Natural killer cell (primary cell): ENCODE measurements around the gene ACVR1. TPM values are rescaled to one million over a fixed set of nuclear protein-coding genes. Genes with fewer than 3 reads are reported as not detected.
"Not testable (repeated sequence)": the region's sequence is repeated elsewhere in the genome, so short reads cannot be mapped to it uniquely, and the experiment has no call there.

Experiments used
- ATAC-seq, 3 donors: fragments of 150-1000 bp in 2 of 3; fragments of 200-7000 bp in 1 of 3; cut with Tn5 transposase; 1 replicate in 1 of 3; 2 replicates in 2 of 3; pipeline ENCODE4 v1.10.0; 2021; ENCODE audit warnings: mild to moderate bottlenecking in 2 of 3, moderate library complexity in 2 of 3
- DNase-seq, 2 donors: peaks; one replicate each; pipeline versions ENCODE4 v3.0.0 to v3.0.0-alpha.2; 2013 to 2021; ENCODE audit warnings: mixed read lengths in 1 of 2
- H3K27ac ChIP-seq: one replicate; pipeline ENCODE4 v1.5.1; 2013; ENCODE audit warnings: mild to moderate bottlenecking, low read length
- H3K27me3 ChIP-seq: one replicate; pipeline ENCODE4 v1.6.1; 2013; ENCODE audit warnings: low read length; ENCODE audit not compliant: control insufficient read depth, insufficient read depth
- H3K36me3 ChIP-seq: one replicate; pipeline ENCODE4 v1.6.1; 2013; ENCODE audit warnings: low read length; ENCODE audit not compliant: control insufficient read depth, insufficient read depth
- H3K4me1 ChIP-seq: one replicate; pipeline ENCODE4 v1.6.1; 2013; ENCODE audit warnings: low read length; ENCODE audit not compliant: control insufficient read depth, insufficient read depth
- H3K4me3 ChIP-seq: one replicate; pipeline ENCODE4 v1.5.1; 2013; ENCODE audit warnings: low read length
- H3K9me3 ChIP-seq: one replicate; pipeline ENCODE4 v1.6.1; 2013; ENCODE audit warnings: low read length; ENCODE audit not compliant: control insufficient read depth, insufficient read depth
- H3K27ac Mint-ChIP-seq, 2 donors: one replicate each; pipeline ENCODE4 v1.8.0; 2022; ENCODE audit warnings: mild to moderate bottlenecking in 2 of 2, mixed read lengths in 2 of 2, moderate library complexity in 1 of 2
- H3K27me3 Mint-ChIP-seq, 2 donors: one replicate each; pipeline ENCODE4 v1.8.0; 2022; ENCODE audit warnings: low read depth in 2 of 2, mixed read lengths in 2 of 2
- H3K36me3 Mint-ChIP-seq: one replicate; pipeline ENCODE4 v1.8.0; 2022; ENCODE audit warnings: mixed read lengths
- H3K4me1 Mint-ChIP-seq, 2 donors: one replicate each; pipeline ENCODE4 v1.8.0; 2022; ENCODE audit warnings: mixed read lengths in 2 of 2
- H3K4me3 Mint-ChIP-seq: one replicate; pipeline ENCODE4 v1.8.0; 2022; ENCODE audit warnings: mild to moderate bottlenecking, moderate library complexity, mixed read lengths
- H3K9me3 Mint-ChIP-seq, 2 donors: one replicate each; pipeline ENCODE4 v1.8.0; 2022; ENCODE audit warnings: mixed read lengths in 2 of 2
- WGBS: methylation state at CpG from one replicate; pipeline ENCODE4 v1.1.7; 2013; ENCODE audit warnings: missing lambda C conversion rate; ENCODE audit not compliant: insufficient coverage; 5-methylcytosine and 5-hydroxymethylcytosine counted together
- intact Hi-C: fragments of 100-400 bp; cut with micrococcal nuclease; formaldehyde crosslinking; loops from one replicate; pipeline ENCODE4 v1.14.2; 2022
- total RNA-seq, 4 donors: library from RNA; stranded (reverse); fragments of 120-200 nt in 1 of 4; gene quantifications; one replicate each; pipeline versions ENCODE4 v1.2.3 to v1.2.4, GENCODE V29; 2013 to 2022
- TF ChIP-seq, protein P1 (sequence below): fragments of 200-600 bp; IDR thresholded peaks from one replicate; pipeline ENCODE4 v1.8.0; 2022; ENCODE audit warnings: antibody characterized with exemption

The ACVR1 gene
- total RNA-seq, 3 donors from 2014 or later (not counting 1 experiment from before 2014, with no cell fraction given), result 3.3 to 6.9 (median 6.1) TPM

DNA sequence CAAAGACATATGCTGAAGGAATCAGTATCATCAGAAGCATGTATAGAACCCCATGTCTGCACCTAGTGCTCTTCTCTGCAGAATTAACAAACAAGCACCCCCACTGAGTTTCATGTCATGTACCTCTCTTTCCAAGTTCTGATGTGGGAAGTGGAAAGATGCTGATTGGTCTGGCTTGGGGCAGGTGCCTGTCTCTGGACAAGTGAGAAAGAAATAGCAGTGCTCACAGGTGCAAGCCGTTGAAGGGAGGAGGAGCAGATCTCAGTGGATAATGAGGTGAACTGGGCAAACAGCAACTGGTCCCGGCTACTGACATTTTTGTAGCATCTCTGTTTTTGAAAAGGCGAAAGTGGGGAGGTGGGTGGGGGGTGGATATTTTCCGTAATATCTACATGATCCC, 17.5 kb upstream of the ACVR1 start:
- Mint-ChIP-seq H3K9me3 (no peaks in the 10 kb centered on the region), H3K27ac (no peak overlapping the region), H3K4me3 (no peak overlapping the region), H3K4me1 (peaks cover 23 to 24% of the 10 kb centered on the region in 2 donors), H3K36me3 (no peaks in the 10 kb centered on the region), H3K27me3 (no peaks in the 10 kb centered on the region)
- Histone ChIP-seq H3K36me3 (no peaks in the 10 kb centered on the region), H3K9me3 (no peaks in the 10 kb centered on the region), H3K4me1 (peaks cover 10% of the 10 kb centered on the region), H3K27me3 (no peaks in the 10 kb centered on the region), H3K4me3 (no peak overlapping the region), H3K27ac (no peak overlapping the region)
- no peak for ATAC-seq
- DNase-seq, result no peak
- 94% methylated on average over 4 of the region's 4 CpGs for WGBS
- TF ChIP-seq, protein P1, sequence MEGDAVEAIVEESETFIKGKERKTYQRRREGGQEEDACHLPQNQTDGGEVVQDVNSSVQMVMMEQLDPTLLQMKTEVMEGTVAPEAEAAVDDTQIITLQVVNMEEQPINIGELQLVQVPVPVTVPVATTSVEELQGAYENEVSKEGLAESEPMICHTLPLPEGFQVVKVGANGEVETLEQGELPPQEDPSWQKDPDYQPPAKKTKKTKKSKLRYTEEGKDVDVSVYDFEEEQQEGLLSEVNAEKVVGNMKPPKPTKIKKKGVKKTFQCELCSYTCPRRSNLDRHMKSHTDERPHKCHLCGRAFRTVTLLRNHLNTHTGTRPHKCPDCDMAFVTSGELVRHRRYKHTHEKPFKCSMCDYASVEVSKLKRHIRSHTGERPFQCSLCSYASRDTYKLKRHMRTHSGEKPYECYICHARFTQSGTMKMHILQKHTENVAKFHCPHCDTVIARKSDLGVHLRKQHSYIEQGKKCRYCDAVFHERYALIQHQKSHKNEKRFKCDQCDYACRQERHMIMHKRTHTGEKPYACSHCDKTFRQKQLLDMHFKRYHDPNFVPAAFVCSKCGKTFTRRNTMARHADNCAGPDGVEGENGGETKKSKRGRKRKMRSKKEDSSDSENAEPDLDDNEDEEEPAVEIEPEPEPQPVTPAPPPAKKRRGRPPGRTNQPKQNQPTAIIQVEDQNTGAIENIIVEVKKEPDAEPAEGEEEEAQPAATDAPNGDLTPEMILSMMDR, result no peak
- intact Hi-C loops, result no loop called here

- ATAC-seq (no peak), DNase-seq (no peak)
- Histone ChIP-seq H3K4me3 (no peak overlapping the region), H3K27ac (no peak overlapping the region), H3K27me3 (no peaks in the 10 kb centered on the region), H3K9me3 (no peaks in the 10 kb centered on the region), H3K4me1 (no peaks in the 10 kb centered on the region), H3K36me3 (no peaks in the 10 kb centered on the region)
- H3K36me3 Mint-ChIP-seq, result no peaks in the 10 kb centered on the region
- TF ChIP-seq, protein P1, result no peak
- no peak overlapping the region for H3K4me3 Mint-ChIP-seq
- H3K27me3 Mint-ChIP-seq, result peaks cover 4 to 8% of the 10 kb centered on the region in 2 donors
- intact Hi-C loops, result no loop called here
- no peak overlapping the region for H3K27ac Mint-ChIP-seq
- 100% methylated on average over 1 of the region's 1 CpG for WGBS
- peaks cover 9 to 10% of the 10 kb centered on the region in 2 donors for H3K4me1 Mint-ChIP-seq
- H3K9me3 Mint-ChIP-seq, result no peaks in the 10 kb centered on the region
These were observed 15.5 kb upstream of the ACVR1 start for GRCh38 chr2:157891643-157892041.

DNA sequence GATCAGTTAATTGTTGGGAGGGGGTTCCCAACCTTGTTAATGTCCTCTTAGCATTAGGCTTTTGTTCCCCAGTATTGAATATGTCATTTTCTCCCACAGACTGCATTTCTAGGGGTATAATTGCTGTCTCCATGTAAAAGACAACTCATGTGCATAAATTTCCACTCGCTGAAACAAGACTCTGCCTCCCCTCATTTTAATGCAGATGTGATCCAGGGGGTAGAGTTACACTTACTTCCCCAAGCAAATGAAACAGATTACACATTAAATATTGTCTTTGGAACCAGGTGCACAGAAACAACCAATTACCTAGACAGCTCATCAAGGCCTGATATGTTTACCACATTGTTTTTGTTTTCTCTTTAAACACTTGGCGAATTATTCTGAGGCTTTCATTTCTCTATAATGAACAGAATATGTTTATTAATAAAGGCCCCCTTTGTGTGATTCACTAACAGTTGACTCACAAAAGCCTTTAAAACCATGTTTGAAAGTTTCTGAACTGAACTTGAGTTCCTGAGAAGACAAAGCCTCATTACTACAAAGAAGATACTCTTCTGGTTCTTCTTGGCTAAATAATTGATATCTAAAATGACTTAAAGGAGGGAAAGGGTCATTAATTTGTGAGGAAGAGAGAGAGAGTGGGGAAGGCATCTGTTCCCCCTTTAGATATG, 15.0 kb upstream of the ACVR1 start:
- no peaks in the 10 kb centered on the region for H3K36me3 Mint-ChIP-seq
- peaks cover 4 to 8% of the 10 kb centered on the region in 2 donors for H3K27me3 Mint-ChIP-seq
- TF ChIP-seq, protein P1, result no peak
- Histone ChIP-seq H3K9me3 (no peaks in the 10 kb centered on the region), H3K27ac (no peak overlapping the region), H3K36me3 (no peaks in the 10 kb centered on the region), H3K4me3 (no peak overlapping the region), H3K4me1 (no peaks in the 10 kb centered on the region), H3K27me3 (no peaks in the 10 kb centered on the region)
- H3K4me3 Mint-ChIP-seq, result no peak overlapping the region
- peaks cover 9% of the 10 kb centered on the region in 2 donors for H3K4me1 Mint-ChIP-seq
- no peak overlapping the region for H3K27ac Mint-ChIP-seq
- no peak for DNase-seq
- ATAC-seq, result no peak
- intact Hi-C loops, result no loop called here
- no peaks in the 10 kb centered on the region for H3K9me3 Mint-ChIP-seq
- WGBS, result no CpG with 5 or more reads among the region's 2 CpGs

DNA sequence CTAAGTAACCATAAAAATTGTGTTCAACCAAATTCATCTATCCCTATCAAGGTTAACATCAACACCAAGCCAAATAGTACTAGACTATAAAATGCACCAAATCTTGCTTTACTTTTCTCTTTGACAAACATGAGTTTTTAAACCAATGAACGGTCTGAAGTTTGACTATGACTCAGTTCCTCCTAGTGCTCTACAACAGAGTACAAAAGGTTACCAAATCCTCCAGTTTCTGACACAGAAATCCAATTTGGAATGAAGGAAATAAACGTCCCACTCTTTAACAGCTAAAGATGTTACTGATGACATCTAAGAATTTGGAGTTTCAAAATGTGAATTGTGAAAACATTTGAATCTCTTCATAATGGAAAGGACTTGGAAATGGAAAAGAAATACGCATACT, 11.8 kb upstream of the ACVR1 start:
- H3K9me3 Mint-ChIP-seq, result no peaks in the 10 kb centered on the region
- H3K9me3 ChIP-seq, result no peaks in the 10 kb centered on the region

GRCh38 chr2:157884533-157884932, 8.4 kb upstream of the ACVR1 start:
- H3K4me1 ChIP-seq, DNase-seq, H3K9me3 Mint-ChIP-seq, H3K36me3 Mint-ChIP-seq, H3K9me3 ChIP-seq, H3K4me3 ChIP-seq, ATAC-seq, H3K4me1 Mint-ChIP-seq, H3K4me3 Mint-ChIP-seq, H3K27me3 Mint-ChIP-seq, H3K36me3 ChIP-seq, intact Hi-C loops, H3K27me3 ChIP-seq, H3K27ac ChIP-seq, H3K27ac Mint-ChIP-seq: not testable (repeated sequence)
- WGBS, result 93% methylated on average over 4 of the region's 5 CpGs

More for the DNA sequence above, 11.8 kb upstream of the ACVR1 start:
- intact Hi-C loops, result no loop called here
- peaks cover 8% of the 10 kb centered on the region in 2 donors for H3K27me3 Mint-ChIP-seq
- 93% methylated on average over 2 of the region's 3 CpGs for WGBS
- H3K4me3 ChIP-seq, result no peak overlapping the region
- H3K27ac ChIP-seq, result no peak overlapping the region
- ATAC-seq, result no peak
- H3K36me3 Mint-ChIP-seq, result no peaks in the 10 kb centered on the region
- no peak for DNase-seq
- H3K4me1 Mint-ChIP-seq, result peaks cover 9% of the 10 kb centered on the region in 2 donors
- H3K27ac Mint-ChIP-seq, result no peak overlapping the region
- H3K4me3 Mint-ChIP-seq, result no peak overlapping the region
- TF ChIP-seq, protein P1, result no peak
- H3K27me3 ChIP-seq, result no peaks in the 10 kb centered on the region
- H3K36me3 ChIP-seq, result no peaks in the 10 kb centered on the region
- H3K4me1 ChIP-seq, result no peaks in the 10 kb centered on the region
